ENCODE results near the gene PLEKHN1.

PLEKHN1 gene

DNA sequence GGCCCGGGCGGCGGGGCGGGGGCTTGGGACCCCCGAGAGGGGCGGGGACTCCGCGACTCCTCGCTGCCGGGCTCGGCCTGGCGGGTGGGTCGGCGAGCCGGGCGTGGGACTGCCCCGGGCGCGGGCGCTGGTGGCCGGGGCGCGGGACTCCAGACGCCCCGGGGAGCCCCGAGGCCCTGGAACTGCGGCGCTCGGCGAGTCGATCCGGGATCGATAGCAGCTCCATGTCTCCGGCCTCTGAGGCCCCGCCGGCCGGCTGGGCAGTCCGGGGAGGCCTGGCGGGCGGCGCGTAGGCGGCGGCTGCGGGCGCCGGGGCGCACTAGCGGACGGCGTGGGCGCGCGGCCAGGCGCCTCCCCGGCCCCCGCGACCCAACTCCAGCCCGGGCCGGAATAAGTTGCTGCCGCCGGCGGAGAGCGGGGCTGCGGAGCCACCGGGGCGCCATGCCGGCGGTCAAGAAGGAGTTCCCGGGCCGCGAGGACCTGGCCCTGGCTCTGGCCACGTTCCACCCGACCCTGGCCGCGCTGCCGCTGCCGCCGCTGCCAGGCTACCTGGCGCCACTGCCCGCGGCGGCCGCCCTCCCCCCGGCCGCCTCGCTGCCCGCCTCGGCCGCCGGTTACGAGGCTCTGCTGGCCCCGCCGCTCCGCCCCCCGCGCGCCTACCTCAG is 42.2 kb upstream of the PLEKHN1 start:
- no peak for DNase-seq (ENCODE audit: extremely low spot score)
- CTCF ChIA-PET = interaction anchor here (1.0 kb wide), 1 partner anchor 16 kb away, joined by 3 read pairs; no protein-coding TSS in a partner anchor
- TF ChIP-seq ELF4 (IDR thresholded peaks at IDR 0.05) = no peak
- TF ChIP-seq ZNF384 (IDR thresholded peaks at IDR 0.05) = no peak
- TF ChIP-seq TARDBP (IDR thresholded peaks at IDR 0.05) = no peak
- no peak for TF ChIP-seq FOXK2 (IDR thresholded peaks at IDR 0.05)
- no peak for TF ChIP-seq HDGF (IDR thresholded peaks at IDR 0.05; ENCODE audit: borderline replicate concordance)
- no peak for TF ChIP-seq ARNT (IDR thresholded peaks at IDR 0.05)
- TF ChIP-seq FOXA1 (IDR thresholded peaks at IDR 0.05) = no peak
- no peak for TF ChIP-seq L3MBTL2 (conservative IDR thresholded peaks at IDR 0.05)
- TF ChIP-seq LEF1 (IDR thresholded peaks at IDR 0.05; ENCODE audit: borderline replicate concordance) = no peak
- no peak for TF ChIP-seq SUZ12 (IDR thresholded peaks at IDR 0.05)
- no peak for TF ChIP-seq NFRKB (IDR thresholded peaks at IDR 0.05)
- TF ChIP-seq CTBP1 (IDR thresholded peaks at IDR 0.05; ENCODE audit: borderline replicate concordance) = no peak
- POLR2A ChIA-PET = interaction anchor here (3.0 kb wide), 1 partner anchor 18 kb away, joined by 28 read pairs; no protein-coding TSS in a partner anchor

DNA sequence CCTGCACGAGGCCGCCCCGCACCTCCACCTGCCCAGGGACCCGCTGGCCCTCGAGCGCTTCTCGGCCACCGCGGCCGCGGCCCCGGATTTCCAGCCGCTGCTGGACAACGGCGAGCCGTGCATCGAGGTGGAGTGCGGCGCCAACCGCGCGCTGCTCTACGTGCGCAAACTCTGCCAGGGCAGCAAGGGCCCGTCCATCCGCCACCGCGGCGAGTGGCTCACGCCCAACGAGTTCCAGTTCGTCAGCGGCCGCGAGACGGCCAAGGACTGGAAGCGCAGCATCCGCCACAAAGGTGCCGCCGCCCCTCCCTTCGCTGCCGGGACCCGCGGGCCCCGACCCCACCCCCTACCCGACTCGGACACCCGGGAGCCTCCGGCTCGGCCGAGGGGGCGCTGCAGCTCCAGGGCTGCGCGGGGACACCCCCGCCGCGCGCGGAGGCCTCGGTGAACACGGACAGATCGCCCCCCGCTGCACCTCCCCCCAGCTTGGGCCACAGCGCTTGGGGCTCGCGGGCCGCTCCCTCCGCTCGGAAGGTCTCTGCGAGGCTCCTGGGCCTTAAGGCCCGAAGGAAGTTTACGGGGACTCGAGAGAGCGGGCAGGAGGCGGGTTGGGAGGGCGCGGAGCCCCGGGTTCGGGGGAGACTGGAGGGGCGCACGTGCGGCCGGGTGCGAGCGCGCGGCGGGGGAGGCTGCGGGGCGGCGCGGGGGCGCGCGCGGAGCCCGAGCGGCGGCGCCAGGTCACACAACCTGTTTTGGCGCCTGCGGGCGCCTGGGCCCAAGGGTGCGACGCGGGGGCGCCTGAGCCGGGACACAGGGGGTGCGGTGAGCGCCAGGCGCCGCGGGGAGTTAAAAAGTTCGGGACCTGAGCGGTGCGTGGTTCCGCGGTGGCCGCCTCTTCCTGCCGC is 41.4 kb upstream of the PLEKHN1 start:
- no peak for TF ChIP-seq FOXM1 (IDR thresholded peaks at IDR 0.05; ENCODE audit: borderline replicate concordance)
- no peak for TF ChIP-seq ARNT (IDR thresholded peaks at IDR 0.05)
- no peak for TF ChIP-seq FOXA1 (IDR thresholded peaks at IDR 0.05)
- TF ChIP-seq SP1 (IDR thresholded peaks at IDR 0.05) = no peak
- no peak for TF ChIP-seq HDGF (IDR thresholded peaks at IDR 0.05; ENCODE audit: borderline replicate concordance)
- no peak for TF ChIP-seq FOXK2 (IDR thresholded peaks at IDR 0.05)
- no peak for TF ChIP-seq BHLHE40 (IDR thresholded peaks at IDR 0.05; ENCODE audit: borderline replicate concordance)
- TF ChIP-seq ZNF384 (IDR thresholded peaks at IDR 0.05) = no peak
- no peak for TF ChIP-seq CTBP1 (IDR thresholded peaks at IDR 0.05; ENCODE audit: borderline replicate concordance)
- TF ChIP-seq NFRKB (IDR thresholded peaks at IDR 0.05) = no peak
- TF ChIP-seq SUZ12 (IDR thresholded peaks at IDR 0.05) = no peak
- no peak for TF ChIP-seq TARDBP (IDR thresholded peaks at IDR 0.05)
- TF ChIP-seq, protein P1, sequence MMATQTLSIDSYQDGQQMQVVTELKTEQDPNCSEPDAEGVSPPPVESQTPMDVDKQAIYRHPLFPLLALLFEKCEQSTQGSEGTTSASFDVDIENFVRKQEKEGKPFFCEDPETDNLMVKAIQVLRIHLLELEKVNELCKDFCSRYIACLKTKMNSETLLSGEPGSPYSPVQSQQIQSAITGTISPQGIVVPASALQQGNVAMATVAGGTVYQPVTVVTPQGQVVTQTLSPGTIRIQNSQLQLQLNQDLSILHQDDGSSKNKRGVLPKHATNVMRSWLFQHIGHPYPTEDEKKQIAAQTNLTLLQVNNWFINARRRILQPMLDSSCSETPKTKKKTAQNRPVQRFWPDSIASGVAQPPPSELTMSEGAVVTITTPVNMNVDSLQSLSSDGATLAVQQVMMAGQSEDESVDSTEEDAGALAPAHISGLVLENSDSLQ (IDR thresholded peaks at IDR 0.05) = no peak
- no peak for TF ChIP-seq L3MBTL2 (conservative IDR thresholded peaks at IDR 0.05)
- no peak for TF ChIP-seq ELF4 (IDR thresholded peaks at IDR 0.05)
- ChIA-PET POLR2A (interaction anchor here (3.0 kb wide), 1 partner anchor 17 kb away, joined by 28 read pairs; no protein-coding TSS in a partner anchor), CTCF (interaction anchor here (1.0 kb wide), 1 partner anchor 15 kb away, joined by 3 read pairs; no protein-coding TSS in a partner anchor)
- DNase-seq (ENCODE audit: extremely low spot score) = peak; percentile 38

DNA sequence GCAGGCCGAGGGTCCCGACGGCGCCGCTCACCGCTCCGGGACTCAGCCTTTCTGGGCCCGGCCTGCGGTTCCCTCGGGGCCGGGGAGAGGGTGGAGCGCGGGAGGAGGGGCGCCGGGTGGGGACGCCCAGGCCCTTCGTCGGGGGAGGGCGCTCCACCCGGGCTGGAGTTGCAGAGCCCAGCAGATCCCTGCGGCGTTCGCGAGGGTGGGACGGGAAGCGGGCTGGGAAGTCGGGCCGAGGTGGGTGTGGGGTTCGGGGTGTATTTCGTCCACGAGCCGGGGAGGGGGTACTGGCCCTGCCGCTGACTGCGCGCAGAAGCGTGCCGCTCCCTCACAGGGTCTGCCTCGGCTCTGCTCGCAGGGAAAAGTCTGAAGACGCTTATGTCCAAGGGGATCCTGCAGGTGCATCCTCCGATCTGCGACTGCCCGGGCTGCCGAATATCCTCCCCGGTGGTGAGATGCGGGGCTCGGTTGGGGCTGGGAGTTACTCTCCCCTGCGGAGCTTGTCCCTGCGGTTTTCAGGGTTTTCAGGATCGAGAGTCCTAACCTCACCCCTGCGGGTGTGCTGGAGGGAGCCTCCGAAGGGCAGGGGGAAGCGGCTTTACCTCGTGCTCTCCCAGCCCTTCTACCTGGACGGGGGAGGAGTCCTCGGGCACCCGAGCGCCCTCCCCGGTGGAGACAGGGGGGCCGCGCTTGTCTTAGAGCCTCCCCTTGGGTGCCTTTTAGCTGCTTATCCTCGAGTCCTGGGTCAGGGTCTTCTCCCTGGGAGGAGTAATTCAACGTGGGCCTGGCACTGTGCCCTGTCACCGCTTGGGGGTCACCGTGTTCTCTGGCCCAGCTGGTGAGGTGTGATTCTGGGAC is 40.5 kb upstream of the PLEKHN1 start:
- CTCF ChIA-PET = interaction anchor here (0.8 to 1.0 kb wide), 2 partner anchors 13 to 16 kb away, joined by 3 read pairs; no protein-coding TSS in a partner anchor
- DNase-seq (ENCODE audit: extremely low spot score) = peak; percentile 52
- no peak for TF ChIP-seq FOXK2 (IDR thresholded peaks at IDR 0.05)
- TF ChIP-seq SP1 (IDR thresholded peaks at IDR 0.05) = no peak
- TF ChIP-seq ZNF384 (IDR thresholded peaks at IDR 0.05) = no peak
- no peak for TF ChIP-seq BHLHE40 (IDR thresholded peaks at IDR 0.05; ENCODE audit: borderline replicate concordance)
- no peak for TF ChIP-seq ARNT (IDR thresholded peaks at IDR 0.05)
- TF ChIP-seq CTBP1 (IDR thresholded peaks at IDR 0.05; ENCODE audit: borderline replicate concordance) = no peak
- TF ChIP-seq HDGF (IDR thresholded peaks at IDR 0.05; ENCODE audit: borderline replicate concordance) = no peak
- TF ChIP-seq FOXA1 (IDR thresholded peaks at IDR 0.05) = no peak
- no peak for TF ChIP-seq SUZ12 (IDR thresholded peaks at IDR 0.05)
- no peak for TF ChIP-seq TARDBP (IDR thresholded peaks at IDR 0.05)
- TF ChIP-seq, protein P1 (IDR thresholded peaks at IDR 0.05) = no peak
- TF ChIP-seq L3MBTL2 (conservative IDR thresholded peaks at IDR 0.05) = no peak
- TF ChIP-seq LEF1 (IDR thresholded peaks at IDR 0.05; ENCODE audit: borderline replicate concordance) = no peak
- no peak for TF ChIP-seq FOXM1 (IDR thresholded peaks at IDR 0.05; ENCODE audit: borderline replicate concordance)
- no peak for TF ChIP-seq NFRKB (IDR thresholded peaks at IDR 0.05)
- POLR2A ChIA-PET = interaction anchor here (0.9 to 1.2 kb wide), 3 partner anchors 15 to 24 kb away, joined by 3 to 4 read pairs (median 3); no protein-coding TSS in a partner anchor

- POLR2A ChIA-PET = interaction anchor here (1.2 kb wide), 1 partner anchor 13 kb away, joined by 3 read pairs; no protein-coding TSS in a partner anchor
- CTCF ChIA-PET = interaction anchor here (0.6 kb wide), 1 partner anchor 28 kb away, joined by 3 read pairs; no protein-coding TSS in a partner anchor
- DNase-seq (ENCODE audit: extremely low spot score) = no peak
- TF ChIP-seq, protein P1 (IDR thresholded peaks at IDR 0.05) = no peak
- TF ChIP-seq HDGF (IDR thresholded peaks at IDR 0.05; ENCODE audit: borderline replicate concordance) = no peak
- TF ChIP-seq FOXK2 (IDR thresholded peaks at IDR 0.05) = no peak
- no peak for TF ChIP-seq ZNF384 (IDR thresholded peaks at IDR 0.05)
- TF ChIP-seq L3MBTL2 (conservative IDR thresholded peaks at IDR 0.05) = no peak
- TF ChIP-seq ELF4 (IDR thresholded peaks at IDR 0.05) = no peak
- TF ChIP-seq NFRKB (IDR thresholded peaks at IDR 0.05) = no peak
- TF ChIP-seq TARDBP (IDR thresholded peaks at IDR 0.05) = no peak
- TF ChIP-seq LEF1 (IDR thresholded peaks at IDR 0.05; ENCODE audit: borderline replicate concordance) = no peak
- TF ChIP-seq SP1 (IDR thresholded peaks at IDR 0.05) = no peak
- no peak for TF ChIP-seq BHLHE40 (IDR thresholded peaks at IDR 0.05; ENCODE audit: borderline replicate concordance)
- no peak for TF ChIP-seq ARNT (IDR thresholded peaks at IDR 0.05)
- TF ChIP-seq CTBP1 (IDR thresholded peaks at IDR 0.05; ENCODE audit: borderline replicate concordance) = no peak
- TF ChIP-seq SUZ12 (IDR thresholded peaks at IDR 0.05) = no peak
- no peak for TF ChIP-seq FOXM1 (IDR thresholded peaks at IDR 0.05; ENCODE audit: borderline replicate concordance)
Observed at GRCh38 chr1:927234-927633, 39.0 kb upstream of the PLEKHN1 start.

Data from HEK293T (cell line).